AG04450 (cell line): ENCODE results near the gene SYT9. TPM values are rescaled to one million over a fixed set of nuclear protein-coding genes. Genes with fewer than 3 reads are reported as not detected.

Source experiments
- CTCF ChIA-PET: fragments of 300-600, 350-600 bp; formaldehyde crosslinking; extraction: SDS; loops from one replicate; lab custom pipeline; 2022; ENCODE audit warnings: antibody characterized with exemption, inconsistent platforms; lab: Charles Lee
- POLR2A ChIA-PET: fragments of 350-600 bp; formaldehyde crosslinking; extraction: SDS; loops from one replicate; lab custom pipeline; 2021; ENCODE audit warnings: antibody characterized with exemption, inconsistent platforms; lab: Yijun Ruan, JAX
- DNase-seq: peaks from one replicate; pipeline ENCODE4 v3.0.0-alpha.2; 2011; ENCODE audit warnings: low read depth, low spot score
- H3K27ac ChIP-seq: one replicate; pipeline ENCODE4 v1.5.1; 2012; ENCODE audit warnings: low read depth, low read length, control low read depth
- H3K27me3 ChIP-seq: one replicate; pipeline ENCODE4 v1.6.0; 2012; ENCODE audit warnings: low read length; ENCODE audit not compliant: control insufficient read depth, insufficient read depth
- H3K4me3 ChIP-seq: 2 replicates; pipeline ENCODE4 v1.5.1; 2011; ENCODE audit warnings: mild to moderate bottlenecking, low read depth, low read length, control low read depth
- H3K9me3 ChIP-seq: 2 replicates; pipeline ENCODE4 v1.5.1; 2012; ENCODE audit warnings: low read length; ENCODE audit not compliant: control insufficient read depth, insufficient read depth
- polyA minus RNA-seq: library from RNA; depleted of rRNA, polyadenylated mRNA; stranded (reverse); fragments of >200 nt; gene quantifications from 2 replicates; pipeline ENCODE4 v1.2.3, GENCODE V29; 2011; rRNA and poly(A)+ RNA removed
- polyA plus RNA-seq: library from polyadenylated mRNA; depleted of rRNA; stranded (reverse); fragments of >200 nt; gene quantifications from 2 replicates; pipeline ENCODE4 v1.2.3, GENCODE V29; 2011; rRNA removed
- TF ChIP-seq, protein P1 (sequence below): IDR thresholded peaks from 2 replicates; pipeline ENCODE4 v1.5.1; 2011; ENCODE audit warnings: low read depth, low read length, control low read depth, inconsistent platforms

The SYT9 gene, protein sequence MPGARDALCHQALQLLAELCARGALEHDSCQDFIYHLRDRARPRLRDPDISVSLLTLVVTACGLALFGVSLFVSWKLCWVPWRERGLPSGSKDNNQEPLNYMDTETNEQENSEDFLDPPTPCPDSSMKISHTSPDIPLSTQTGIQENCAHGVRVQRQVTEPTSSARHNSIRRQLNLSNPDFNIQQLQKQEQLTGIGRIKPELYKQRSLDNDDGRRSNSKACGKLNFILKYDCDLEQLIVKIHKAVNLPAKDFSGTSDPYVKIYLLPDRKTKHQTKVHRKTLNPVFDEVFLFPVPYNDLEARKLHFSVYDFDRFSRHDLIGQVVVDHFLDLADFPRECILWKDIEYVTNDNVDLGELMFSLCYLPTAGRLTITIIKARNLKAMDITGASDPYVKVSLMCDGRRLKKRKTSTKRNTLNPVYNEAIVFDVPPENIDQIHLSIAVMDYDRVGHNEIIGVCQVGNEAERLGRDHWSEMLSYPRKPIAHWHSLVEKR
- polyA plus RNA-seq (not detected in 2 replicates), polyA minus RNA-seq (not detected in 2 replicates)

DNA sequence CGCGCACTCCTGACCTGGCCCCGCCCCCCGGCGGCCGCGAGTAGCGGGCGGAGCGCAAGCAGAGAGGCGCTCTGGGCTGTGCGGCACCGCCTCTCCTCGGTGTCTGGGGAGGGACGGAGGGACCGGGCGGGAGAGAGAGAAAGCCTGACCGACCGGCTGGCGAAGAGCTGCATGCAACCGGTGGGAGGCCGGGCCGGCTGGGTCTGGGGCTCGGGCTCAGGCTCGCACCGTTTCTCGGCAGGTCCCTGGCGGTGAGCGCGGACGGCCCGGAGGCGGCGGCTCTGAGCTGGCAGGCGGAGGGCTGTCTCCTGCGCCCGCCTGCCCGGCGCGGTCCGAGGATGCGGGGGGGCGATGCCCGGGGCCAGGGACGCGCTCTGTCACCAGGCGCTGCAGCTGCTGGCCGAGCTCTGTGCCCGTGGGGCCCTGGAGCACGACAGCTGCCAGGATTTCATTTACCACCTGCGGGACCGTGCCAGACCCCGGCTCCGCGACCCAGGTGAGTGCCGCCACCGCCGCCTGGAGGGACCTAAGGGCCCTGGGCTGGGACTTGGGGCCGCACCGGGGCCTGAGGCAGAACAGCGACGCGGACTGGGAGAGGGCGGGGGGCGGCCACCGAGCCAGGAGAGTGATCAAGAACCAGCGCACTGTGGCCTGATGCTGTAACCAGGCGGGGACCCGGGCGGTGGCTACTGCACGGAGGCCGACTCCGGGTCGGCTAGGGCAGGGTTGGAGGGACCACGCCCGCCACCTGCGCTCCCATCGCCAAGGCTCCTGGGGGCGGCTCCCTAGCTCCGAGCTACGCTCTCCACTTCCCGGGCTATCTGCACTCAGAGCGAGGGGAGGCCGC is at the start of gene SYT9:
SYT9 (plus strand) TSS at position 69 of the 847 bp plus-strand sequence; CDS start at position 352, 283 bp downstream.
- DNase-seq = no peak
- POLR2A ChIA-PET = no interaction called here
- TF ChIP-seq, protein P1, sequence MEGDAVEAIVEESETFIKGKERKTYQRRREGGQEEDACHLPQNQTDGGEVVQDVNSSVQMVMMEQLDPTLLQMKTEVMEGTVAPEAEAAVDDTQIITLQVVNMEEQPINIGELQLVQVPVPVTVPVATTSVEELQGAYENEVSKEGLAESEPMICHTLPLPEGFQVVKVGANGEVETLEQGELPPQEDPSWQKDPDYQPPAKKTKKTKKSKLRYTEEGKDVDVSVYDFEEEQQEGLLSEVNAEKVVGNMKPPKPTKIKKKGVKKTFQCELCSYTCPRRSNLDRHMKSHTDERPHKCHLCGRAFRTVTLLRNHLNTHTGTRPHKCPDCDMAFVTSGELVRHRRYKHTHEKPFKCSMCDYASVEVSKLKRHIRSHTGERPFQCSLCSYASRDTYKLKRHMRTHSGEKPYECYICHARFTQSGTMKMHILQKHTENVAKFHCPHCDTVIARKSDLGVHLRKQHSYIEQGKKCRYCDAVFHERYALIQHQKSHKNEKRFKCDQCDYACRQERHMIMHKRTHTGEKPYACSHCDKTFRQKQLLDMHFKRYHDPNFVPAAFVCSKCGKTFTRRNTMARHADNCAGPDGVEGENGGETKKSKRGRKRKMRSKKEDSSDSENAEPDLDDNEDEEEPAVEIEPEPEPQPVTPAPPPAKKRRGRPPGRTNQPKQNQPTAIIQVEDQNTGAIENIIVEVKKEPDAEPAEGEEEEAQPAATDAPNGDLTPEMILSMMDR = no peak
- Histone ChIP-seq H3K27ac (no peak within 1 kb of the TSS), H3K27me3 (peaks cover 24% of the 10 kb centered on the region), H3K9me3 (no peaks in the 10 kb centered on the region), H3K4me3 (peak within 1 kb of the TSS; percentile 42)
- CTCF ChIA-PET = no interaction called here

DNA sequence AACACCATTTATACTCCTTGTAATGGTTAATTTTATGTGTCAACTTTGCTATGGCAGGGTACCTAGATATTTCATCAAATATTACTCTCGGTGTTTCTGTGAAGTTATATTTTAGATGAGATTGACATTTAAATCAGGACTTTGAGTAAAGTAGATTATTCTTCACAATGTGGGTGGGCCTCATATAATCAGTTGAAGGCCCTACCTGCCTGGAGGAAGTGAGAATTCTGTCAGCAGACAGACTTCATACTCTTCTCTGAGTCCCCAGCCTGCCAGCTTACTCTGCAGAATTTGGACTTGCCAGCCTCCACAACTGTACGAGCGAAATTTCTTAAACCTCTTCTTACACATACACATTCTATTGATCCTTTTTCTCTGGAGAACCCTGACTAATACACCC is 49.3 kb upstream of the SYT9 start:
- Histone ChIP-seq H3K27ac (no peak overlapping the region), H3K4me3 (no peak overlapping the region), H3K9me3 (no peaks in the 10 kb centered on the region), H3K27me3 (no peaks in the 10 kb centered on the region)
- ChIA-PET POLR2A (no interaction called here), CTCF (no interaction called here)
- TF ChIP-seq, protein P1 = no peak
- no peak for DNase-seq

DNA sequence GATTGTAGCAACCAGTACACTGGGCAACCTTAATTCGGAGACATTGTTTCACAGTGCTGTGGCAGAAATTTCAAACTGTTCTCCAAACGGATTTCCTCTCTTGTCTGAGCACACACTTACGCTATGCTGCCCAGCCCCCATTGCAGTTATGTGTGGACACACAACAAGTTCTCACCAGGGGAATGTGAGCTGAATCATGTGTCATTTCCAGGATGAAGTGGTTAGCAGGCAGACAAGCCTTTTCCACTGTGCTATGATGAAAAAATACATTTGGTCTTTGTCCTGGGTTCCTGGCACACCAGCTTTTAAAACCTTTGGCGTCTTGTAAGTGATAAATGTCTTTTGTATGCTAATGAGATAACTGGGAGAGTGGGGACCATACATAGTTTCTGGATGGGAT is 46.9 kb upstream of the SYT9 start:
- Histone ChIP-seq H3K4me3 (no peak overlapping the region), H3K27me3 (no peaks in the 10 kb centered on the region), H3K27ac (no peak overlapping the region), H3K9me3 (no peaks in the 10 kb centered on the region)
- no peak for DNase-seq
- ChIA-PET POLR2A (no interaction called here), CTCF (no interaction called here)
- TF ChIP-seq, protein P1 = no peak

DNA sequence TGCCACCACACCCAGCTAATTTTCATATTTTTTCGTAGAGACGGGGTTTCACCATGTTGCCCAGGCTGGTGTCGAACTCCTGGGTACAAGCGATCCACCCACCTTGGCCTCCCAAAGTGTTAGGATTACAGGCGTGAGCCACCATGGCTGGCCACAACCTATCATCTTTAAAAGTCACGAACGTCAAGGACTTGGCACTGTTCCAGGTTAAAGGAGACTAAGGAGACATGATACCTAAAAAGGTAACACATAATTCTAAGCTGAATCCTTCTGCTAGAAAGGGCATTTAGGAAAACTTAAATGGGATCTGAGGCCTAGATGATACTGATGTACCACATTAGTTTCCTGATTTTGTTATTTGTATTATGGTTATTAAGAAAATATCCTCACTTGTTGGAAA is 43.3 kb upstream of the SYT9 start:
- no peak overlapping the region for H3K4me3 ChIP-seq
- no peaks in the 10 kb centered on the region for H3K27me3 ChIP-seq
- TF ChIP-seq, protein P1 = no peak
- CTCF ChIA-PET = no interaction called here
- POLR2A ChIA-PET = no interaction called here
- no peak overlapping the region for H3K27ac ChIP-seq
- DNase-seq = no peak
- H3K9me3 ChIP-seq = no peaks in the 10 kb centered on the region

DNA sequence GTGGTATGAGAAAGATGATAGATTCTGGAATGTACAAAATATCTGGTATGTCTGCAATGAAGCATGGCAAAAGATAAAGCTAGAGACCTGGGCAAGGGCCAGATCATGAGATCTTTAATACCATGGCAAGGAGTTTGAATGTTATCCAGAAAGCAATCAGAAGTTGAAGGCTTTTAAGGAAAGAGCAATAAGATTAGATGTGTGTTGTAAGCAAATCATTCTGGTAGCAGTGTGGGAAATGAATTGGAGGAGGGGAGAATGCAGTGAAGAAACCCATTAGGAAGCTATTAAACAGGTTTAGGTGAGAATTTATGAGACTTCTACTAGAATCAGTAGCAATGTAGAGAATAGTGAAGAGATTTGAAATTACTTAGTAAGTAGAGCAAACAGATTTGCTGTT is 32.2 kb upstream of the SYT9 start:
- DNase-seq = no peak
- ChIA-PET CTCF (no interaction called here), POLR2A (no interaction called here)
- no peak overlapping the region for H3K4me3 ChIP-seq
- H3K27me3 ChIP-seq = no peaks in the 10 kb centered on the region
- no peak overlapping the region for H3K27ac ChIP-seq
- H3K9me3 ChIP-seq = no peaks in the 10 kb centered on the region
- TF ChIP-seq, protein P1 = no peak
